Chondrocyte (in vitro differentiated cells): ENCODE data around the gene ELL2. TPM values are rescaled to one million over a fixed set of nuclear protein-coding genes. Genes with fewer than 3 reads are reported as not detected.

Experiments used
- DNase-seq: peaks from one replicate; pipeline ENCODE4 v3.0.0; 2021; ENCODE audit warnings: mixed read lengths, low spot score
- H3K27ac Mint-ChIP-seq: one replicate; pipeline ENCODE4 v1.8.0; 2021; ENCODE audit warnings: mild to moderate bottlenecking, moderate library complexity, mixed read lengths; ENCODE audit not compliant: unreplicated experiment
- H3K27me3 Mint-ChIP-seq: 2 replicates; pipeline ENCODE4 v1.8.0; 2021; ENCODE audit warnings: low read depth, mixed read lengths
- H3K36me3 Mint-ChIP-seq: 2 replicates; pipeline ENCODE4 v1.8.0; 2021; ENCODE audit warnings: low read depth, mixed read lengths
- H3K4me1 Mint-ChIP-seq: 2 replicates; pipeline ENCODE4 v1.8.0; 2021; ENCODE audit warnings: low read depth, mild to moderate bottlenecking, mixed read lengths
- H3K4me3 Mint-ChIP-seq: one replicate; pipeline ENCODE4 v1.8.0; 2021; ENCODE audit warnings: mild to moderate bottlenecking, moderate library complexity, mixed read lengths; ENCODE audit not compliant: unreplicated experiment
- H3K9me3 Mint-ChIP-seq: 2 replicates; pipeline ENCODE4 v1.8.0; 2021; ENCODE audit warnings: low read depth, mixed read lengths
- CTCF ChIP-seq: fragments of 200-600 bp; sonication (generic); IDR thresholded peaks from 2 replicates; pipeline ENCODE4 v1.5.0; 2021; ENCODE audit warnings: antibody characterized with exemption, mild to moderate bottlenecking, moderate library complexity
- total RNA-seq: library from RNA; stranded (reverse); gene quantifications from 3 replicates; pipeline ENCODE4 v1.2.1, GENCODE V29; 2021

The ELL2 gene
- total RNA-seq, 1 donor from 2014 or later: 51.7 TPM

DNA sequence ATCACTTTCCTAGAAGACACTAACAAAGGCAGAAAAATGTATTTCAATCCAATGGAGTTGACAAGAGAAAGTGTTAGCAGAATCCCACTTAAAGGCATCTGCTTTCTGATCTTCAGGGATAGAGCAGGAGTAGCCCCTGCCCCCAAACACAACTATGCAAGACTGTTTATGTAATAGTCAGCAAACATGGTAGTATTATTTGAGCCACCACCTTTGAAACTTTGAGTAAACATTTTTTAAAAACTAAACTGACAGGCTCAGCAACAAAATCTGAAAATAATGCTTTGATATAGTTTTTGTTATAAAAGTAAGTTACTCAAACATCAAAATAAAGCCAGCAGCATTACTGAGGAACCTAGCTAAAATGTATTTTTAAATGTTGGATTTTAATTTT lies 4.8 kb downstream of the ELL2 start:
- TF ChIP-seq CTCF: no peak
- peaks cover 72% of the 10 kb centered on the region for H3K4me1 Mint-ChIP-seq
- peak overlapping the region; percentile 34 for H3K27ac Mint-ChIP-seq
- H3K4me3 Mint-ChIP-seq: no peak overlapping the region
- peaks cover 5% of the 10 kb centered on the region for H3K36me3 Mint-ChIP-seq
- H3K27me3 Mint-ChIP-seq: no peaks in the 10 kb centered on the region
- no peak for DNase-seq
- no peaks in the 10 kb centered on the region for H3K9me3 Mint-ChIP-seq

- no peak for TF ChIP-seq CTCF
- Mint-ChIP-seq H3K4me3 (no peak overlapping the region), H3K27me3 (no peaks in the 10 kb centered on the region), H3K9me3 (peaks cover 4% of the 10 kb centered on the region), H3K36me3 (peaks cover 8% of the 10 kb centered on the region), H3K27ac (peak overlapping the region; percentile 57), H3K4me1 (peaks cover 77% of the 10 kb centered on the region)
- no peak for DNase-seq
Observed at GRCh38 chr5:95956021-95956899, 5.4 kb downstream of the ELL2 start.

- no peak overlapping the region for H3K4me3 Mint-ChIP-seq
- H3K27ac Mint-ChIP-seq: peak overlapping the region; percentile 81
- H3K36me3 Mint-ChIP-seq: peaks cover 8% of the 10 kb centered on the region
- peaks cover 81% of the 10 kb centered on the region for H3K4me1 Mint-ChIP-seq
- no peaks in the 10 kb centered on the region for H3K27me3 Mint-ChIP-seq
- no peak for TF ChIP-seq CTCF
- peaks cover 4% of the 10 kb centered on the region for H3K9me3 Mint-ChIP-seq
- DNase-seq: no peak
Observed at GRCh38 chr5:95954716-95955115, 6.9 kb downstream of the ELL2 start.

- peaks cover 76% of the 10 kb centered on the region for H3K4me1 Mint-ChIP-seq
- no peak for TF ChIP-seq CTCF
- peak overlapping the region; percentile 78 for H3K27ac Mint-ChIP-seq
- no peaks in the 10 kb centered on the region for H3K27me3 Mint-ChIP-seq
- H3K36me3 Mint-ChIP-seq: peaks cover 8% of the 10 kb centered on the region
- DNase-seq: no peak
- H3K4me3 Mint-ChIP-seq: no peak overlapping the region
- peaks cover 4% of the 10 kb centered on the region for H3K9me3 Mint-ChIP-seq
Observed at GRCh38 chr5:95953021-95953702, 8.5 kb downstream of the ELL2 start.

DNA sequence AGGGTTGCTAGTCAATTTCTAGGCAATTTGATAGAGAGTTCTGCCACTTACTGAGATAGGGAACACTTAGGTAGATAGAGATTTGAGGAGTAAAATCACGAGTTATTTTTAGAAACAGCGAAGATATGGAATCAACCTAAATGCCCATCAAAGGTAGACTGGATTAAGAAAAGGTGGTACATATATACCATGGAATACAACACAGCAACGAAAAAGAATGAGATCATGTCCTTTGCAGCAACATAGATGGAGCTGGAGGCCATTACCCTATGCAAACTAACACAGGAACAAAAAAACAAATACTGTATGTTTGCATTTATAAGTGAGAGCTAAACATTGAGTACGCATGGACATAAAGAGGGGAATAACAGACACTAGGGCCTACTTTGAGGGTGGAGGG lies 9.7 kb downstream of the ELL2 start:
- no peak for DNase-seq
- Mint-ChIP-seq H3K4me3 (no peak overlapping the region), H3K4me1 (peaks cover 70% of the 10 kb centered on the region), H3K9me3 (peaks cover 4% of the 10 kb centered on the region), H3K27me3 (no peaks in the 10 kb centered on the region), H3K27ac (no peak overlapping the region), H3K36me3 (peaks cover 8% of the 10 kb centered on the region)
- no peak for TF ChIP-seq CTCF
